RWPE1 (cell line): ENCODE results near the gene CDH13.

ENCODE experiments used
- CTCF ChIA-PET: fragments of 350-600 bp; sonication (Branson Sonifier 250); formaldehyde crosslinking; extraction: SDS; loops from one replicate; lab custom pipeline; 2021; lab: Yijun Ruan, JAX
- POLR2A ChIA-PET: fragments of 400-600 bp; formaldehyde crosslinking; extraction: SDS; loops from one replicate; lab custom pipeline; 2020; ENCODE audit warnings: antibody characterized with exemption; ENCODE audit not compliant: low non-redundant PET; lab: Yijun Ruan, JAX
- DNase-seq: peaks from one replicate; pipeline ENCODE4 v3.0.0; 2012; ENCODE audit warnings: low spot score
- H3K27ac ChIP-seq: fragments of 450-650 bp; 2 replicates; pipeline ENCODE4 v1.5.1; 2017
- TF ChIP-seq, protein P1 (sequence below): fragments of 450-650 bp; conservative IDR thresholded peaks from 2 replicates; pipeline ENCODE4 v1.5.1; 2017; ENCODE audit warnings: low read depth, mild to moderate bottlenecking

Gene CDH13

DNA sequence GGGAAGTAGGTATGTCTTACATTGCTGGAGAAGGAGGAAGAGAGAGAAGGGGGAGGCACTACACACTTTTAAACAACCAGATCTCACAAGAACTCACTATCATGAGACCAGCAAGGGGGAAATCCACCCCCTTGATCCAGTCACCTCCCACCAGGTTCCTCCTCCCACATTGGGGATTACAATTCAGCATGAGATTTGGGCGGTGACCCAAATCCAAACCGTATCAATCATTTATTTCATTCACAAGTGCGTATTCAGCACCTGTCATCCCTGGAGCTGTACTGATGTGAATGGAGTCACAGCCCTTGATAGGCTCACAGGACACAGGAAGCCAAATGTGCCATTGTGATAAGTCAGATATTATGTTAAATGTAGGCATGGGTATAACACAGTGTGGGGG, 952.7 kb downstream of the CDH13 start:
- TF ChIP-seq, protein P1, sequence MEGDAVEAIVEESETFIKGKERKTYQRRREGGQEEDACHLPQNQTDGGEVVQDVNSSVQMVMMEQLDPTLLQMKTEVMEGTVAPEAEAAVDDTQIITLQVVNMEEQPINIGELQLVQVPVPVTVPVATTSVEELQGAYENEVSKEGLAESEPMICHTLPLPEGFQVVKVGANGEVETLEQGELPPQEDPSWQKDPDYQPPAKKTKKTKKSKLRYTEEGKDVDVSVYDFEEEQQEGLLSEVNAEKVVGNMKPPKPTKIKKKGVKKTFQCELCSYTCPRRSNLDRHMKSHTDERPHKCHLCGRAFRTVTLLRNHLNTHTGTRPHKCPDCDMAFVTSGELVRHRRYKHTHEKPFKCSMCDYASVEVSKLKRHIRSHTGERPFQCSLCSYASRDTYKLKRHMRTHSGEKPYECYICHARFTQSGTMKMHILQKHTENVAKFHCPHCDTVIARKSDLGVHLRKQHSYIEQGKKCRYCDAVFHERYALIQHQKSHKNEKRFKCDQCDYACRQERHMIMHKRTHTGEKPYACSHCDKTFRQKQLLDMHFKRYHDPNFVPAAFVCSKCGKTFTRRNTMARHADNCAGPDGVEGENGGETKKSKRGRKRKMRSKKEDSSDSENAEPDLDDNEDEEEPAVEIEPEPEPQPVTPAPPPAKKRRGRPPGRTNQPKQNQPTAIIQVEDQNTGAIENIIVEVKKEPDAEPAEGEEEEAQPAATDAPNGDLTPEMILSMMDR = no peak
- no peak overlapping the region for H3K27ac ChIP-seq
- CTCF ChIA-PET = no interaction called here
- no peak for DNase-seq
- POLR2A ChIA-PET = no interaction called here

DNA sequence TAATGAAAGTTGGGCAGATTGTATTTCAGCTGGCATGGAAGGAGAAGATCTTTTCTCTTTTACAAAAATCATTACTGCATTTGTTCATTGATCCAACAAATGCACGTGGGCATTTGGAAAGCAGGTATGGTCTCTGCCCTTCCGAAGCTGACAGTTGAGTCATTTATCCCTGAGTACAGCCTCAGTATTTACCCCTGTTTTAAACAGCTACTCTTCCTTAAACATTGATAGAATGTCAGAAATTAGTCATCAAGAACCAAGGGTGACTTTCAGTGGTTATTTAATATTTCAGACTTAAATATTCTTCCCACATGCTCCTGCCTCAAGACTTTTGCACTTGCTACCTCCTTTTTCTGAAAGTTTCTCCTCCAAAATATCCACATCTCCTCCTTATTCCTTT, 954.3 kb downstream of the CDH13 start:
- TF ChIP-seq, protein P1 = no peak
- ChIA-PET CTCF (no interaction called here), POLR2A (no interaction called here)
- no peak for DNase-seq
- H3K27ac ChIP-seq = no peak overlapping the region

DNA sequence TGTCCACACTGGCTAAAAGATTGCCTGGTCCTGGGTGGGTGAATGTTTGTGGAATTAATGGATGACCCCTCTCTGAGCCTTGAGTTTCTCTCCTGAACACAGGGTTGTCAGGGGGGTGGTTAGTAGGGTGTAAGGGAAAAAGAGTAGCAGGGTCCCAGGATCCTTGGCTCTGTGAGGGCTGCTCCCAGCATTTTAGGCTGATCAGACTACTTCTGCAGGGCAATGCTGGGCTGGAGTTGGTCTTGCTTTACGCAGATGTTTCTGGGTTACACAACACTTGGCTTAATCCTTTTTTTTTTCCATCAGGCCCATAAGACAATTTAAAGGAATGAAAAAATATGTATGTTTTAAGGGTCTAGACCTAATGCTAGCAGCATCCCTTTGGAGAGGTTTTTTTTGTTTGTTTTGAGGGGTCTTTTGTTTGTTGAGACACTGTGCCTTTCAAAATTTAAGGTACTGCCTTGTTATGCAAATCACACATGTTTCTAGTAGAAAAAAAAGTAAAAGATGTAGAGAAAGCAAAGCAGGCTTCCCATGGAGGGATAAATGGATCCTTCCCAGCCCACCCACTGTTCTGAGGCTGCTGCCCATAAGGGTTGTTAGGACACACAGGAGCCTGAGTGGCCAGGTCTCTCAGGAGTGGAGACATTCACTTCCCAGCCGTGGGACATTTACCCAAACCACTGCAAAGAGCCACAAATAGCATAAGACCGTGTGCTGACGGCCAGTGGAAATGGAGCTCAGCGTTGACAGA, 955.4 kb downstream of the CDH13 start:
- no peak overlapping the region for H3K27ac ChIP-seq
- POLR2A ChIA-PET = no interaction called here
- CTCF ChIA-PET = no interaction called here
- TF ChIP-seq, protein P1 = no peak
- no peak for DNase-seq

DNA sequence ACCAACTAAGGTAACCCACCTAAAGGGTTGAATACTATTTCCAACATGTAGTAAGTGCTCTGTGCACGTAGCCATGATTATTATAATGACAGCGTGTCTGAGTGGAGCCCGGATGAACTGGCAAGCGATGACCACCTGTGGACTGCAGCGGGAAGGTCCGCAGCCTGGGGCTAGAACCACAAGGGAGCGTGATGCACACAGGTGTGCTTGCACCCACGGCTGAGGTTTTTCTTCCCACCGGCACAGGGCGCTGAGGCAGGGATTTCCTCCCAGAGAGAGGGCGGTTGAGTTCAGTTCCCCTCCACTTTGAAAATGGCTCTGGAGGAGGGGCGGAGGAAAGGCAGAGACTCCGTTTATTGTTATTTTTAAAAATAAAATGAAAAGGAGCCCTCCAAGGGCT, 959.3 kb downstream of the CDH13 start:
- TF ChIP-seq, protein P1 = no peak
- no peak for DNase-seq
- H3K27ac ChIP-seq = no peak overlapping the region
- CTCF ChIA-PET = no interaction called here
- POLR2A ChIA-PET = no interaction called here

DNA sequence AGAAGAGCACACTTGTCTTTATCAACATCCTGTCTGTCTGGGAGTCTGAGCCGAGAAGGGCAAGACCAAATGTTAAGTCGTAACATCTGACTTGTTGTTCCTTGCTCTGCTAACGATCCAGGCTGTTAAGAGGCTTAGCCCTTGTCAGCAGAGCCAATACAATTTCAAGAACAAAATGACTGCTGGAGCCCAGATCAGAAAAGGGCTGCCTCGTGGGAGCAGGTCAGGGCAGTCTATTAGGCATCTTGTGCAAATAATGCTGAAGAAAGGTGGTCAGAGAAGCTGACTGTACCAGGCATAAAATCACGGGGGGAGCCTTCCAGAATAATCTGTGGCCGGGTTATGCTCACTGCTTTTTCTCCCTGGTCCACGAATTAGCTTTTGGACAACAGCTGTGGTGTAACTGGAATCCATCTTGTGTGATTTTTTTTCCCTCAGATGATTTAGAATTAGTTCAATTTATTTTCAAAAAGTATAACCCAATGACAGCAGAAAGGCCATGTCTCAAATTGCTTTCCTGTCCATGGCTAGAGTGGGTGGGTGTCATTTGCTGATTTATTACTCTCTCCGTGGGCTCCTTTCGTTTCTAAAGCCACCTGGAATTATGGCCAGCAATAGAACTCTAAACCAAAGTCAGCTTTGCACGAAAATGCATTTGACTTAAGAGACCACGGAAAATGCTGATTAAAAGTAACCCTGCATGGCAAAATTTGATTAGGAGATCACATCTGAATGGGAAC, 959.9 kb downstream of the CDH13 start:
- TF ChIP-seq, protein P1 = no peak
- no peak overlapping the region for H3K27ac ChIP-seq
- ChIA-PET POLR2A (no interaction called here), CTCF (no interaction called here)
- DNase-seq = no peak

DNA sequence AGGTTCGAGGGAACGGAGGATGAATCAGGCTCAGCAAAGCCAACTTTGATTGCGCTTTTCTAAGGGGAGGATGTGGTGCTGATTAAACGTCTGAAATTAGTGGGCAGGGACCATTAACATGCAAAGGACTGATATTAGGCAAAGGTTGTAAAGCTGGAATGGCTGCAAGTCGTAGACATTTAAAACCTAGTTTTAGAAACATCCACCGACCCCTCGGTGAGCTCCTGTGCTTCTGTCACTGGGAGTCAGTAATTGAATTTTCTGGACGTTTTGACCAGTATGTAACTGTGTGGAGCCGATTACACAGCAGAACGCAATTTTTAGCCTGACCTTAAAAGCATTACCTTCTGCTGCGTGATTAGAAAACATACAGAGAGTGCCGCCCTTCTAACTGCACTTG, 960.4 kb downstream of the CDH13 start:
- CTCF ChIA-PET = interaction anchor here (0.7 kb wide), 1 partner anchor 368 kb away, joined by 3 read pairs; no protein-coding TSS in a partner anchor

More for the DNA sequence above, 960.4 kb downstream of the CDH13 start:
- DNase-seq = no peak
- POLR2A ChIA-PET = no interaction called here
- TF ChIP-seq, protein P1 = no peak
- no peak overlapping the region for H3K27ac ChIP-seq
